RKO (cell line): ENCODE data around the gene AADACL2.
"Not testable (repeated sequence)": the region's sequence is repeated elsewhere in the genome, so short reads cannot be mapped to it uniquely, and the experiment has no call there.

Source experiments
- DNase-seq: peaks from one replicate; pipeline ENCODE4 v3.0.0-alpha.2; 2016; ENCODE audit warnings: low spot score

Gene AADACL2

GRCh38 chr3:151766454-151766853 is 32.7 kb downstream of the AADACL2 start:
- DNase-seq: peak; percentile 9

- no peak for DNase-seq
Measured at GRCh38 chr3:151768393-151768930, 34.7 kb downstream of the AADACL2 start.

GRCh38 chr3:151769175-151769574 is 35.4 kb downstream of the AADACL2 start:
- DNase-seq: no peak

- no peak for DNase-seq
Measured at GRCh38 chr3:151770956-151771355, 37.2 kb downstream of the AADACL2 start.

- no peak for DNase-seq
Measured at GRCh38 chr3:151772825-151773480, 39.2 kb downstream of the AADACL2 start.

GRCh38 chr3:151774235-151774634 is 40.5 kb downstream of the AADACL2 start:
- DNase-seq: no peak

GRCh38 chr3:151774910-151775309 is 41.2 kb downstream of the AADACL2 start:
- DNase-seq: no peak

- DNase-seq: no peak
Measured at GRCh38 chr3:151775314-151776258, 41.9 kb downstream of the AADACL2 start.

- no peak for DNase-seq
Measured at GRCh38 chr3:151776259-151776740, 42.6 kb downstream of the AADACL2 start.

- DNase-seq: no peak
Measured at GRCh38 chr3:151777880-151778279, 44.2 kb downstream of the AADACL2 start.

GRCh38 chr3:151787626-151788025 is 53.9 kb downstream of the AADACL2 start:
- no peak for DNase-seq

- DNase-seq: no peak
Measured at GRCh38 chr3:151788401-151788800, 54.7 kb downstream of the AADACL2 start.

GRCh38 chr3:151789853-151790463 is 56.2 kb downstream of the AADACL2 start:
- no peak for DNase-seq

- DNase-seq: not testable (repeated sequence)
Measured at GRCh38 chr3:151790763-151791162, 57.0 kb downstream of the AADACL2 start.

- no peak for DNase-seq
Measured at GRCh38 chr3:151792411-151792810, 58.7 kb downstream of the AADACL2 start.

GRCh38 chr3:151793636-151794035 is 59.9 kb downstream of the AADACL2 start:
- no peak for DNase-seq

GRCh38 chr3:151794080-151794479 is 60.4 kb downstream of the AADACL2 start:
- no peak for DNase-seq

GRCh38 chr3:151795276-151795675 is 61.5 kb downstream of the AADACL2 start:
- peak; percentile 3 for DNase-seq

GRCh38 chr3:151796105-151796680 is 62.5 kb downstream of the AADACL2 start:
- no peak for DNase-seq

GRCh38 chr3:151798466-151798865 is 64.7 kb downstream of the AADACL2 start:
- no peak for DNase-seq

GRCh38 chr3:151800431-151800830 is 66.7 kb downstream of the AADACL2 start:
- no peak for DNase-seq

GRCh38 chr3:151804267-151804666 is 70.5 kb downstream of the AADACL2 start:
- no peak for DNase-seq
